NCI-H2196 treated with DMSO at 0.1 percent for 48 hours (cell line): ENCODE data around the gene RFX3.
"Not testable (repeated sequence)": the region's sequence is repeated elsewhere in the genome, so short reads cannot be mapped to it uniquely, and the experiment has no call there.

Experiments used
- DNase-seq: peaks from one replicate; lab custom pipeline; 2025; ENCODE audit not compliant: unreplicated experiment; lab: John Stamatoyannopoulos, UW

The RFX3 gene

GRCh38 chr9:3361116-3361515 is 164.7 kb downstream of the RFX3 start:
- DNase-seq, result no peak

GRCh38 chr9:3360245-3360644 is 165.6 kb downstream of the RFX3 start:
- no peak for DNase-seq

DNA sequence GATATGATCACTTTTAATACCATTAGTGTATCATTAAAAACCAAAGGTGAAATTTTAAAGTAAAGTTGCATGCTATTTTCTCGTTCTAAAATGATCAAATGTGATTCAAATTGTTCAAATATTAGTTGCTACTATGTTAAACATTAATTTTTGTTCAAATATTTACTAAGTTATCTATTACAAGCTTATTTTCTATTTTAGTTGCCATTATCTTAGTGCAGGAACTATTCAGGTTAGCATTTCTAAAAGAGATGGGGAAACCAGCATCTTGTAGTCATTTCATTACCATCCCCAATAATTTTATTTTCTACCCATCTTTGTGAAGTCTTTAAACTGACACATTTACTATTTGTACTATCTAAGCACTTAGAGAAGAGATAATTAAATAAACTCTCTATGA is 166.0 kb downstream of the RFX3 start:
- no peak for DNase-seq

GRCh38 chr9:3359048-3359692 is 166.6 kb downstream of the RFX3 start:
- DNase-seq, result no peak

- DNase-seq, result no peak
Measured at GRCh38 chr9:3348169-3348568, 177.6 kb downstream of the RFX3 start.

DNA sequence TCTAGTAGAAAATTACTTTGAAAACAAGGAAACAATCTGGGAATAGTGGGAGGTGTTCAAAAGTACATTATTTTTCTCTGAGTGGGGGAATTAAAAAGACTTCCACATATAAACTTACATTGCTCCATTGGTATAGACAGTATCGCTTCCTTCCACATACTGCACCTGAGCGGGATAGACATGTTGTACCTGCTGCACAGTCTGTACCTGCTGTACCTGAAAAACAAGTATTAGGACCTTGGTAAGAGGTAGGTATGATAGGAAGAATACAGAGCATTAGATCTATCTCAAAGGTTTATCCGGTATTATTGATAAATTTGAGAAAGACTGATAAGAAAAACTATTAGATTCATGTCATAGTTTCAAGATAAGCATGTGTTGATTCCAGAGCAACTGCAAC is 179.3 kb downstream of the RFX3 start:
- no peak for DNase-seq

GRCh38 chr9:3343671-3344070 is 182.1 kb downstream of the RFX3 start:
- no peak for DNase-seq

GRCh38 chr9:3342159-3342777 is 183.5 kb downstream of the RFX3 start:
- DNase-seq, result no peak

- DNase-seq, result no peak
Measured at GRCh38 chr9:3337515-3338225, 188.1 kb downstream of the RFX3 start.

GRCh38 chr9:3336951-3337350 is 188.8 kb downstream of the RFX3 start:
- no peak for DNase-seq

- DNase-seq, result no peak
Measured at GRCh38 chr9:3332802-3333201, 193.0 kb downstream of the RFX3 start.

DNA sequence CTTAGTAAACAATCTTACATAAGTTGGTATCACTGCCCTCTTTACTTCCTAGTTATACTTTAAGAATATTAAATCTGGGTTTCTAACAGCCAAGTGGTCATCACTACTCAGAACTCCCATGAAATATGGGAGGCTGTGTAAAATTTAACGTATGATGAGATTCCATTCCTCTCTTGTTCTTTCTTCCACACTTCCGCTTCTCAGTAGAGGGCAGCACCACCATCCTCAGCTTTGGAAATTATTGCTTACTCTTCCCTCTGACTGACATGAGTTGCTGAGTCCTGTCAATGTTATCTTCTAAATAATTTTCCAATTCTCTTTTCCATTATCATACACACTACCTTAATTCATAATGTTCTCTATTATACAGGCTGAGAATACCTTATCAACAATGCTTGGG is 194.0 kb downstream of the RFX3 start:
- no peak for DNase-seq

- DNase-seq, result no peak
Measured at GRCh38 chr9:3330792-3331420, 194.9 kb downstream of the RFX3 start.

DNA sequence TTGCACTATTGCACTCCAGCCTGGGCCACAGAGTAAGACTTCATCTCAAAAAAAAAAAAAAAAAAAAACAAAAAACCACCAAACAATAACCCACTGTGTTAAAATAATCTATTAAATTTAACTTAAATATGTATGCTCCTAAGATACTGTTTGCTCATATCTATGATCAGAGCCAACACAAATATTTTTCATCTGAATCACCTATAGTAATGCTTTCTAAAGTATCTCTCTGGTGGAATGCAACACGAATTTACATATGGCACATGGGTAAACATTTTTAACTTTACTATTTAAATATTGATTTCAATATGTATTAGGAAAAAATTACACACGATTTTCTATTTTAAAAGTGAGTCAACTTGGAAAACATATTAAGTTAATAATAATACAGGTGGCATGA is 196.4 kb downstream of the RFX3 start:
- DNase-seq, result no peak

- no peak for DNase-seq
Measured at GRCh38 chr9:3323714-3324113, 202.1 kb downstream of the RFX3 start.

GRCh38 chr9:3321186-3321585 is 204.6 kb downstream of the RFX3 start:
- no peak for DNase-seq

- not testable (repeated sequence) for DNase-seq
Measured at GRCh38 chr9:3312595-3312994, 213.2 kb downstream of the RFX3 start.

GRCh38 chr9:3308609-3309008 is 217.2 kb downstream of the RFX3 start:
- DNase-seq, result no peak

GRCh38 chr9:3304388-3304787 is 221.4 kb downstream of the RFX3 start:
- not testable (repeated sequence) for DNase-seq

DNA sequence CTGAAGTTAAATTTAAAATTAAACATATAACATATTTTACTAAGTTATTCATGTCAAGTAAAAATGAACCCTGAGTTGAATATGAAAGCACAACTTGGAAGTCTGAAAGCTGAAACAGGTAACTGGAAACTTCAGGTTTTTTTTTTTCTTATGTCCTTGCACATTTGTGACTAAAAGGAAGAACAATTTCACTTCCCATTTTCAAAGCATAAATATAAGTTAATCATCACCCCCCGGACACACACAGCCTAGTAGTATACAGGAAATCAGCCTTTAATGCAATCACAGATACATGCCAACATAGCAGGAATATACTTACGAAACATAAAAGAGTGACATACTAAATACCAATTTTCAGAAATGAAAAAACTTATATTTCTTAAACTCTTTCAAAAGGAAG is 225.9 kb downstream of the RFX3 start:
- DNase-seq, result no peak

GRCh38 chr9:3296536-3296935 is 229.3 kb downstream of the RFX3 start:
- DNase-seq, result no peak

- no peak for DNase-seq
Measured at GRCh38 chr9:3292311-3292710, 233.5 kb downstream of the RFX3 start.
